NAMALWA (cell line): ENCODE results near the gene ELOVL5.
"Not testable (repeated sequence)": the region's sequence is repeated elsewhere in the genome, so short reads cannot be mapped to it uniquely, and the experiment has no call there.

Experiments
- DNase-seq: peaks from one replicate; pipeline ENCODE4 v3.0.0-alpha.2; 2015; ENCODE audit warnings: low spot score

The ELOVL5 gene

GRCh38 chr6:53305506-53306005 lies 43.2 kb downstream of the ELOVL5 start:
- DNase-seq, result not testable (repeated sequence)

GRCh38 chr6:53304953-53305352 lies 43.8 kb downstream of the ELOVL5 start:
- not testable (repeated sequence) for DNase-seq

- no peak for DNase-seq
Observed at GRCh38 chr6:53302678-53303360, 45.9 kb downstream of the ELOVL5 start.

GRCh38 chr6:53301801-53302537 lies 46.8 kb downstream of the ELOVL5 start:
- DNase-seq, result no peak

- no peak for DNase-seq
Observed at GRCh38 chr6:53300656-53301551, 47.8 kb downstream of the ELOVL5 start.

- DNase-seq, result no peak
Observed at GRCh38 chr6:53299331-53300005, 49.3 kb downstream of the ELOVL5 start.

- no peak for DNase-seq
Observed at GRCh38 chr6:53297004-53297403, 51.7 kb downstream of the ELOVL5 start.

- no peak for DNase-seq
Observed at GRCh38 chr6:53295176-53295575, 53.6 kb downstream of the ELOVL5 start.

- no peak for DNase-seq
Observed at GRCh38 chr6:53294611-53295010, 54.1 kb downstream of the ELOVL5 start.

- DNase-seq, result peak; percentile 46
Observed at GRCh38 chr6:53294095-53294494, 54.7 kb downstream of the ELOVL5 start.

GRCh38 chr6:53293691-53294090 lies 55.1 kb downstream of the ELOVL5 start:
- DNase-seq, result no peak

GRCh38 chr6:53290537-53291510 lies 57.9 kb downstream of the ELOVL5 start:
- DNase-seq, result no peak

- DNase-seq, result no peak
Observed at GRCh38 chr6:53287336-53288225, 61.2 kb downstream of the ELOVL5 start.

GRCh38 chr6:53284901-53285300 lies 63.8 kb downstream of the ELOVL5 start:
- DNase-seq, result no peak

- no peak for DNase-seq
Observed at GRCh38 chr6:53282741-53283140, 66.0 kb downstream of the ELOVL5 start.

GRCh38 chr6:53282234-53282633 lies 66.5 kb downstream of the ELOVL5 start:
- no peak for DNase-seq

GRCh38 chr6:53281518-53282215 lies 67.1 kb downstream of the ELOVL5 start:
- DNase-seq, result no peak

GRCh38 chr6:53280207-53280606 lies 68.5 kb downstream of the ELOVL5 start:
- DNase-seq, result no peak

- no peak for DNase-seq
Observed at GRCh38 chr6:53279293-53279692, 69.5 kb downstream of the ELOVL5 start.
